ENCODE measurements around the gene ZNF492.

ZNF492 gene

GRCh38 chr19:22606954-22607652 lies 27.0 kb upstream of the ZNF492 start:
- TF ChIP-seq MAX (IDR thresholded peaks at IDR 0.05; ENCODE audit: low read depth, low read length) = no peak
- DNase-seq (ENCODE audit: low read depth) = no peak
- no peak overlapping the region for H3K4me3 ChIP-seq (ENCODE audit: low read depth, low read length)

- no peak for TF ChIP-seq CTCF (IDR thresholded peaks at IDR 0.05; ENCODE audit: low read depth, low read length)
- no peak for TF ChIP-seq MYC (IDR thresholded peaks at IDR 0.05; ENCODE audit: low read depth, low read length)
- TF ChIP-seq POLR2A (IDR thresholded peaks at IDR 0.05; ENCODE audit: extremely low read depth, insufficient read length) = no peak
- no peak for TF ChIP-seq MAX (IDR thresholded peaks at IDR 0.05; ENCODE audit: low read depth, low read length)
- no peak overlapping the region for H3K4me3 ChIP-seq (ENCODE audit: low read depth, low read length)
- DNase-seq (ENCODE audit: low read depth) = no peak
Measured at GRCh38 chr19:22607653-22608430, 26.3 kb upstream of the ZNF492 start.

GRCh38 chr19:22608441-22608840 lies 25.7 kb upstream of the ZNF492 start:
- DNase-seq (ENCODE audit: low read depth) = no peak
- TF ChIP-seq MYC (IDR thresholded peaks at IDR 0.05; ENCODE audit: low read depth, low read length) (no peak), MAX (IDR thresholded peaks at IDR 0.05; ENCODE audit: low read depth, low read length) (no peak), CTCF (IDR thresholded peaks at IDR 0.05; ENCODE audit: low read depth, low read length) (no peak), POLR2A (IDR thresholded peaks at IDR 0.05; ENCODE audit: extremely low read depth, insufficient read length) (no peak)
- no peak overlapping the region for H3K4me3 ChIP-seq (ENCODE audit: low read depth, low read length)

GRCh38 chr19:22609630-22610029 lies 24.5 kb upstream of the ZNF492 start:
- TF ChIP-seq POLR2A (IDR thresholded peaks at IDR 0.05; ENCODE audit: extremely low read depth, insufficient read length) = no peak
- no peak for TF ChIP-seq MYC (IDR thresholded peaks at IDR 0.05; ENCODE audit: low read depth, low read length)
- no peak for TF ChIP-seq CTCF (IDR thresholded peaks at IDR 0.05; ENCODE audit: low read depth, low read length)
- no peak for TF ChIP-seq MAX (IDR thresholded peaks at IDR 0.05; ENCODE audit: low read depth, low read length)
- DNase-seq (ENCODE audit: low read depth) = no peak
- H3K4me3 ChIP-seq (ENCODE audit: low read depth, low read length) = no peak overlapping the region

- no peak for DNase-seq (ENCODE audit: low read depth)
- TF ChIP-seq CTCF (IDR thresholded peaks at IDR 0.05; ENCODE audit: low read depth, low read length) = no peak
- no peak for TF ChIP-seq MAX (IDR thresholded peaks at IDR 0.05; ENCODE audit: low read depth, low read length)
- TF ChIP-seq MYC (IDR thresholded peaks at IDR 0.05; ENCODE audit: low read depth, low read length) = no peak
- TF ChIP-seq POLR2A (IDR thresholded peaks at IDR 0.05; ENCODE audit: extremely low read depth, insufficient read length) = no peak
- no peak overlapping the region for H3K4me3 ChIP-seq (ENCODE audit: low read depth, low read length)
Measured at GRCh38 chr19:22610121-22610520, 24.0 kb upstream of the ZNF492 start.

- no peak for DNase-seq (ENCODE audit: low read depth)
- no peak overlapping the region for H3K4me3 ChIP-seq (ENCODE audit: low read depth, low read length)
- TF ChIP-seq POLR2A (IDR thresholded peaks at IDR 0.05; ENCODE audit: extremely low read depth, insufficient read length) = no peak
- TF ChIP-seq CTCF (IDR thresholded peaks at IDR 0.05; ENCODE audit: low read depth, low read length) = no peak
- no peak for TF ChIP-seq MAX (IDR thresholded peaks at IDR 0.05; ENCODE audit: low read depth, low read length)
- TF ChIP-seq MYC (IDR thresholded peaks at IDR 0.05; ENCODE audit: low read depth, low read length) = no peak
Measured at GRCh38 chr19:22612316-22612715, 21.8 kb upstream of the ZNF492 start.

All from NB4 (cell line).